HCT116 (cell line): Measurements from ENCODE around the gene GABRA5.

Experiments
- ATF3 ChIP-seq: IDR thresholded peaks from 2 replicates; pipeline ENCODE4 v1.6.1; 2012
- EZH2 ChIP-seq: fragments of 200-600 bp; sonication (generic); IDR thresholded peaks from 2 replicates; pipeline ENCODE4 v1.6.1; 2017; ENCODE audit warnings: antibody characterized with exemption, mixed run types
- EZH2phosphoT487 ChIP-seq: fragments of 200-600 bp; IDR thresholded peaks from 2 replicates; pipeline ENCODE4 v1.6.1; 2018; ENCODE audit warnings: antibody characterized with exemption, borderline replicate concordance
- MAX ChIP-seq: IDR thresholded peaks from 2 replicates; pipeline ENCODE4 v1.6.1; 2012
- POLR2A ChIP-seq: IDR thresholded peaks from 2 replicates; pipeline ENCODE4 v1.7.0; 2011; ENCODE audit warnings: borderline replicate concordance; ENCODE audit not compliant: insufficient read depth, insufficient read length; ENCODE audit errors: extremely low read depth
- POLR2AphosphoS5 ChIP-seq: IDR thresholded peaks from 2 replicates; pipeline ENCODE4 v1.6.1; 2011; ENCODE audit warnings: mild to moderate bottlenecking, low read depth, low read length, moderate library complexity
- SP1 ChIP-seq: IDR thresholded peaks from 2 replicates; pipeline ENCODE4 v1.6.1; 2012; ENCODE audit warnings: low read depth
- SRF ChIP-seq: IDR thresholded peaks from 2 replicates; pipeline ENCODE4 v1.6.1; 2012; ENCODE audit warnings: low read depth
- ZBTB33 ChIP-seq: IDR thresholded peaks from 2 replicates; pipeline ENCODE4 v1.6.1; 2011; ENCODE audit warnings: mild to moderate bottlenecking, low read length, moderate library complexity; ENCODE audit not compliant: insufficient replicate concordance; ENCODE audit errors: extremely low read depth
- ZNF274 ChIP-seq: fragments of 200-500 bp; sonication (Bioruptor generic); IDR thresholded peaks from 2 replicates; pipeline ENCODE4 v1.6.1; 2014; ENCODE audit warnings: mild to moderate bottlenecking, low read depth, low read length, inconsistent platforms
- TF ChIP-seq, protein P1 (sequence below), 3 experiments: fragments of 200-600 bp in 1 of 3; sonication (generic) in 1 of 3; IDR thresholded peaks in 2 of 3; conservative IDR thresholded peaks in 1 of 3; 2 replicates each; pipeline ENCODE4 v1.5.1; 2012 to 2017; ENCODE audit warnings: low read depth in 2 of 3, low read length in 2 of 3, antibody characterized with exemption in 1 of 3, borderline replicate concordance in 1 of 3, control low read depth in 1 of 3, mild to moderate bottlenecking in 1 of 3, mixed read lengths in 1 of 3, mixed run types in 1 of 3, moderate library complexity in 1 of 3; ENCODE audit not compliant: insufficient read depth in 1 of 3
- TF ChIP-seq, protein P2 (sequence below): IDR thresholded peaks from 2 replicates; pipeline ENCODE4 v1.6.1; 2012; ENCODE audit warnings: low read depth

DNA sequence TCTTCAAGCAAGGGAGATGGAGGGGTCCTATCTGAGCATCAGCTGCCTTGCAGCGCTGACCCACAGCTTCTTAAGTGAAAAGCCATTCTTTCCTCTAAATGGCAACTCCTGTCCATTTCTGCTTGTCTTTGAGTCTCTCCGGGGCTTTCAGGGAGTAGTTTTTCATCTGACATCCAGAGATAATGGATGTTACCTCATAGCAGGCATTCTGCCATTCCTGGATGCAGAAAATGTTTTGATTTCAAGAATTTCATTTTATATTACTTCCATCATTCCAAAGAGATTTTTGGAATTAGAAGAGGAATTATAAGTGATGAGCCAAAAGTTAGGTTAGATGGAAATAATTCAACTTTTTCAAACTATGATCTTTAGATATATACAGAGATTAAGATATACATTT is 59.2 kb downstream of the GABRA5 start:
- TF ChIP-seq, protein P1, sequence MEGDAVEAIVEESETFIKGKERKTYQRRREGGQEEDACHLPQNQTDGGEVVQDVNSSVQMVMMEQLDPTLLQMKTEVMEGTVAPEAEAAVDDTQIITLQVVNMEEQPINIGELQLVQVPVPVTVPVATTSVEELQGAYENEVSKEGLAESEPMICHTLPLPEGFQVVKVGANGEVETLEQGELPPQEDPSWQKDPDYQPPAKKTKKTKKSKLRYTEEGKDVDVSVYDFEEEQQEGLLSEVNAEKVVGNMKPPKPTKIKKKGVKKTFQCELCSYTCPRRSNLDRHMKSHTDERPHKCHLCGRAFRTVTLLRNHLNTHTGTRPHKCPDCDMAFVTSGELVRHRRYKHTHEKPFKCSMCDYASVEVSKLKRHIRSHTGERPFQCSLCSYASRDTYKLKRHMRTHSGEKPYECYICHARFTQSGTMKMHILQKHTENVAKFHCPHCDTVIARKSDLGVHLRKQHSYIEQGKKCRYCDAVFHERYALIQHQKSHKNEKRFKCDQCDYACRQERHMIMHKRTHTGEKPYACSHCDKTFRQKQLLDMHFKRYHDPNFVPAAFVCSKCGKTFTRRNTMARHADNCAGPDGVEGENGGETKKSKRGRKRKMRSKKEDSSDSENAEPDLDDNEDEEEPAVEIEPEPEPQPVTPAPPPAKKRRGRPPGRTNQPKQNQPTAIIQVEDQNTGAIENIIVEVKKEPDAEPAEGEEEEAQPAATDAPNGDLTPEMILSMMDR (IDR thresholded peaks at IDR 0.05 in 2 of 3, conservative IDR thresholded peaks at IDR 0.05 in 1 of 3; ENCODE audit: borderline replicate concordance in 1 of 3, insufficient read depth in 1 of 3, low read depth in 2 of 3, low read length in 2 of 3) = no peak
- TF ChIP-seq MAX (no peak), SRF (no peak), EZH2 (no peak), ZNF274 (no peak), EZH2phosphoT487 (no peak), POLR2A (no peak), ZBTB33 (no peak), POLR2AphosphoS5 (no peak), ATF3 (no peak), SP1 (no peak)
- TF ChIP-seq, protein P2, sequence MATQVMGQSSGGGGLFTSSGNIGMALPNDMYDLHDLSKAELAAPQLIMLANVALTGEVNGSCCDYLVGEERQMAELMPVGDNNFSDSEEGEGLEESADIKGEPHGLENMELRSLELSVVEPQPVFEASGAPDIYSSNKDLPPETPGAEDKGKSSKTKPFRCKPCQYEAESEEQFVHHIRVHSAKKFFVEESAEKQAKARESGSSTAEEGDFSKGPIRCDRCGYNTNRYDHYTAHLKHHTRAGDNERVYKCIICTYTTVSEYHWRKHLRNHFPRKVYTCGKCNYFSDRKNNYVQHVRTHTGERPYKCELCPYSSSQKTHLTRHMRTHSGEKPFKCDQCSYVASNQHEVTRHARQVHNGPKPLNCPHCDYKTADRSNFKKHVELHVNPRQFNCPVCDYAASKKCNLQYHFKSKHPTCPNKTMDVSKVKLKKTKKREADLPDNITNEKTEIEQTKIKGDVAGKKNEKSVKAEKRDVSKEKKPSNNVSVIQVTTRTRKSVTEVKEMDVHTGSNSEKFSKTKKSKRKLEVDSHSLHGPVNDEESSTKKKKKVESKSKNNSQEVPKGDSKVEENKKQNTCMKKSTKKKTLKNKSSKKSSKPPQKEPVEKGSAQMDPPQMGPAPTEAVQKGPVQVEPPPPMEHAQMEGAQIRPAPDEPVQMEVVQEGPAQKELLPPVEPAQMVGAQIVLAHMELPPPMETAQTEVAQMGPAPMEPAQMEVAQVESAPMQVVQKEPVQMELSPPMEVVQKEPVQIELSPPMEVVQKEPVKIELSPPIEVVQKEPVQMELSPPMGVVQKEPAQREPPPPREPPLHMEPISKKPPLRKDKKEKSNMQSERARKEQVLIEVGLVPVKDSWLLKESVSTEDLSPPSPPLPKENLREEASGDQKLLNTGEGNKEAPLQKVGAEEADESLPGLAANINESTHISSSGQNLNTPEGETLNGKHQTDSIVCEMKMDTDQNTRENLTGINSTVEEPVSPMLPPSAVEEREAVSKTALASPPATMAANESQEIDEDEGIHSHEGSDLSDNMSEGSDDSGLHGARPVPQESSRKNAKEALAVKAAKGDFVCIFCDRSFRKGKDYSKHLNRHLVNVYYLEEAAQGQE = no peak
